Measurements from ENCODE around the gene RPA1. TPM values are rescaled to one million over a fixed set of nuclear protein-coding genes. Genes with fewer than 3 reads are reported as not detected.
A peak's percentile ranks its signal among the peaks of the same experiment; 100 is the strongest.

The RPA1 gene
- 100 to 1,000 TPM; 159 to 168 TPM for total RNA-seq

- CTCF ChIA-PET = interaction anchor here (0.9 to 1.4 kb wide), 6 partner anchors 9 to 464 kb away, joined by 3 to 4 read pairs (median 4); no protein-coding TSS in a partner anchor
- no peaks in the 10 kb centered on the region for H3K9me3 Mint-ChIP-seq
- H3K4me3 Mint-ChIP-seq = peak within 1 kb of the TSS; percentile 89
- POLR2A ChIA-PET = interaction anchor here (1.1 to 2.1 kb wide), 2 partner anchors 109 to 113 kb away, joined by 4 to 13 read pairs; no protein-coding TSS in a partner anchor
- H3K27ac Mint-ChIP-seq = peak within 1 kb of the TSS; percentile 83
- H3K27me3 Mint-ChIP-seq = no peaks in the 10 kb centered on the region
- H3K36me3 Mint-ChIP-seq = peaks cover 28% of the 10 kb centered on the region
- peaks cover 56% of the 10 kb centered on the region for H3K4me1 Mint-ChIP-seq (ENCODE audit: low read depth)
- intact Hi-C loops (cut with micrococcal nuclease) = loop anchor here (1.0 kb wide), 1 partner anchor 112 kb away; no protein-coding TSS in a partner anchor
- DNase-seq = peak; percentile 93
Measured at GRCh38 chr17:1829592-1830257, at the start of gene RPA1, which contains the start of gene SMYD4. Gene RPA1, plus strand, starts transcription at chr17:1830005. Its CDS starts 89 bp downstream, at chr17:1830094. Gene SMYD4, minus strand, starts transcription at chr17:1829902. Its CDS starts 1,908 bp downstream, at chr17:1827994.

DNA sequence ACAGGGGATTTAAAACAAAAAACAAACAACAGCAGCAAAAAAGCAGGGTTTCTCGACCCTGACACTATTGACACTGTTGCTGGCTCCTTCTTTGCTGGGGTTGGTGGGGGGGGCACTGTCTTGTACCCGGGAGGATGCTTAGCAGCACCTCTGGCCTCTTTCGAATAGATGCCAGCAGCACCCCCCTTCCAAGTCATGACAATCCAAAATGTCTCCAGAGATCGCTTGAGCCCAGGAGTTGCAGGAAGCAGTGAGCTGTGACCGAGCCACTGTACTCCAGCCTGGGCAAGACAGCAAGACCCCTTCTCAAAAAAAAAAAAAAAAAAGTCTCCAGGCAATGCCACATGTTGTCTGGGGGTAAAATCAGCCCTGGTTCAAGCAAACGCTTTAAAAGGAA lies 47.6 kb upstream of the RPA1 start:
- H3K36me3 Mint-ChIP-seq = peaks cover 43% of the 10 kb centered on the region
- no peak for DNase-seq
- intact Hi-C loops (cut with micrococcal nuclease) = no loop called here
- no peaks in the 10 kb centered on the region for H3K9me3 Mint-ChIP-seq
- H3K4me1 Mint-ChIP-seq (ENCODE audit: low read depth) = no peaks in the 10 kb centered on the region
- no peak overlapping the region for H3K4me3 Mint-ChIP-seq
- ChIA-PET CTCF (no interaction called here), POLR2A (no interaction called here)
- no peaks in the 10 kb centered on the region for H3K27me3 Mint-ChIP-seq
- H3K27ac Mint-ChIP-seq = no peak overlapping the region

DNA sequence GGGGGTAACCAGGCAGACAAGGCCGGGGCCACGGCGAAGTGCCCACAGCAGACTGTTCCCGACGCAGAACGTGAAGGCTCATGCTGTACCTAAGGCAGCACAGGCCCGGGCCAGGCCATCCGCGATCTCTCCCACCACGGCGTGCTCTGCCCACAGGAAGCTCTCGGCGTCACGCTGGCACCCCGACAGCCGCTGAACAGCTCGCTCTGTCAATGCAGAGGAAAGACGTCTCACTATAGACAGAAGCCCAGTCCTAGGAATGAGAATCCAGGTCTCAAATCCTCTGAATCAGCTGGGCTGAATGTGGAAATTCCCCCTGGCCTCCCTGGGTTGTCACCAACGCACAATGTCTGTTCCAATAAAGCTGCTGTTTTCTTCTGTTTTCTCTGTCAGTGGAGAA lies 46.5 kb upstream of the RPA1 start:
- H3K9me3 Mint-ChIP-seq = no peaks in the 10 kb centered on the region
- no peaks in the 10 kb centered on the region for H3K4me1 Mint-ChIP-seq (ENCODE audit: low read depth)
- no peak overlapping the region for H3K4me3 Mint-ChIP-seq
- POLR2A ChIA-PET = no interaction called here
- H3K27me3 Mint-ChIP-seq = no peaks in the 10 kb centered on the region
- CTCF ChIA-PET = interaction anchor here (0.8 to 3.1 kb wide), 4 partner anchors 32 to 67 kb away, joined by 3 to 17 read pairs (median 6); no protein-coding TSS in a partner anchor
- H3K27ac Mint-ChIP-seq = no peak overlapping the region
- peaks cover 41% of the 10 kb centered on the region for H3K36me3 Mint-ChIP-seq
- intact Hi-C loops (cut with micrococcal nuclease) = no loop called here
- DNase-seq = no peak

DNA sequence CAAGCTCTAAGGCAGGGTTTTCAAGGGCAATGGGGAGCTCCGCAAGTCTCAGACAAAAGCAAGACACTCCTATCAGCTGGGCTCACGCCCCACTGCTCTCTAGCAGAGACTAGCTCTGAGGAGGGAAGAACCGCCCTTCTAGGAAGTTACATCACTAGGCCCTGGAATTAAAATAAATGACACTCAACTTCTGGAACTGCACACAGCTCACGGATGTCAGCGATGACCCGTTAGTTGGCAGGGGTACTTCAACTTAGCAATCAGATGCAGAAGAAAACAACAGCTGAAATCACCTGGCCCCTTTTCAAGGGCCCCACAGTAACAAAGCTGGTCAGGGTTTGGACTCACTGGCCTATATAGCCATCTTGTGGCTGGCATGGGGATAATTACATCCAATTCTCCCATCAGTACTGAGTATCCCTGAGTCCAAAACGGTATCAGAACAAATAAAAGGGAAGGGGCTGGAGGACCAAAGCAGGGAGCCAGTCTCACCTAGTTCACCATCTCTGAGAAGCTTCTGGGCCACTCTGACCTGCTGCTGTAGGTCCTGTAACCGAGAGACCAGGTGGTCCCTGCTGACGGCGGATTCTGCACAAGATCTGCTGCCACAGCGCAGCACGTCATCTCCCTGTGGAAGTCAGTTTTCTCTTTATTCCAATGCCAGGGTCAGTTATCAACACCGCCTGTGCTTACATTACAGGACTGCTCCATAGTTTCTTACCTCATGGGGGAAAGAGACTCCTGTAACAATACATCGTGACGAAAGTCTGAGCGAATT lies 45.8 kb upstream of the RPA1 start:
- intact Hi-C loops (cut with micrococcal nuclease) = no loop called here
- Mint-ChIP-seq H3K4me1 (ENCODE audit: low read depth) (no peaks in the 10 kb centered on the region), H3K36me3 (peaks cover 41% of the 10 kb centered on the region), H3K27ac (no peak overlapping the region), H3K4me3 (no peak overlapping the region), H3K9me3 (no peaks in the 10 kb centered on the region), H3K27me3 (no peaks in the 10 kb centered on the region)
- POLR2A ChIA-PET = no interaction called here
- CTCF ChIA-PET = interaction anchor here (0.8 to 3.1 kb wide), 4 partner anchors 33 to 67 kb away, joined by 3 to 17 read pairs (median 6); no protein-coding TSS in a partner anchor
- DNase-seq = no peak

DNA sequence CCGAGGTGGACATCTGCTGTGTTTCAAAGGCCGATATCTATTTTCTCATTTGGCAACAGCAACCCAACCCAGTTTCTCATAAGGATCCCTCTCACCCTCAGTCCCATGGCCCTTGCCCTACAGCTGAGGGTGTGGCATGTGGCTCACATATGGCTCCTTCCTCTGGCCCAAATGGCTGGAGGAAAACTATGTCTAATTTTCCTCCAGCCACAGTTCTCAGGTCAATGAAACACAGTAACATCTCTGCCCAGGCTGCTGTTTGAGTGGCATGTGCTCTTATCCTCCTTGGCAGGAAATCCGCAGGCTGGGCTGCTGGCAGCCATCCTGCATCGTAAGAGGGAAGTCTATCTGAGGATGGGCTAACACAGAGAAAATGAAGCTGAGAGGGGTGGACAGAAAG lies 43.9 kb upstream of the RPA1 start:
- no peaks in the 10 kb centered on the region for H3K27me3 Mint-ChIP-seq
- H3K27ac Mint-ChIP-seq = no peak overlapping the region
- no peaks in the 10 kb centered on the region for H3K4me1 Mint-ChIP-seq (ENCODE audit: low read depth)
- intact Hi-C loops (cut with micrococcal nuclease) = no loop called here
- peaks cover 37% of the 10 kb centered on the region for H3K36me3 Mint-ChIP-seq
- CTCF ChIA-PET = interaction anchor here (3.1 kb wide), 1 partner anchor 64 kb away, joined by 17 read pairs; no protein-coding TSS in a partner anchor
- no peaks in the 10 kb centered on the region for H3K9me3 Mint-ChIP-seq
- no peak for DNase-seq
- no peak overlapping the region for H3K4me3 Mint-ChIP-seq
- POLR2A ChIA-PET = no interaction called here

DNA sequence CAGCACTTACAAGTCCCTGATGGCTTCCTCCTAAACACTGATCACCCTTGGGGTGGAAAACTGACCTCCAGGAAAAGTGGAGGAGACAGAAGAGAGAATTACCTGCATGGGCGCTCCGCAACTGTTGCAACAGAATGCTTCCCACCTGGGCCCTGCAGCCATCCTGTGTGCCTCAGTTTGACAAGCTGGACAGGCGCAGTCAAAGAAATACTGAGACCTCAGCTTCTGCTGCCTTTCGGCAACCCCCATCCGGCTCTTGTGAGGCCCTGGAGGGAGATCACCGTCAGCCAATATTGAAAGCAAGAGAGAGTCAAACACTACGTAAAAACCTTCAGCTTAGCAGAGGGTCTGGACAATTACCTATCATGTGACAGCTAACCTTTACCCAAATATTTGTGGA lies 43.1 kb upstream of the RPA1 start:
- Mint-ChIP-seq H3K4me3 (no peak overlapping the region), H3K4me1 (ENCODE audit: low read depth) (no peaks in the 10 kb centered on the region), H3K27ac (no peak overlapping the region), H3K9me3 (no peaks in the 10 kb centered on the region), H3K27me3 (no peaks in the 10 kb centered on the region), H3K36me3 (peaks cover 32% of the 10 kb centered on the region)
- no peak for DNase-seq
- ChIA-PET POLR2A (no interaction called here), CTCF (no interaction called here)
- intact Hi-C loops (cut with micrococcal nuclease) = no loop called here

DNA sequence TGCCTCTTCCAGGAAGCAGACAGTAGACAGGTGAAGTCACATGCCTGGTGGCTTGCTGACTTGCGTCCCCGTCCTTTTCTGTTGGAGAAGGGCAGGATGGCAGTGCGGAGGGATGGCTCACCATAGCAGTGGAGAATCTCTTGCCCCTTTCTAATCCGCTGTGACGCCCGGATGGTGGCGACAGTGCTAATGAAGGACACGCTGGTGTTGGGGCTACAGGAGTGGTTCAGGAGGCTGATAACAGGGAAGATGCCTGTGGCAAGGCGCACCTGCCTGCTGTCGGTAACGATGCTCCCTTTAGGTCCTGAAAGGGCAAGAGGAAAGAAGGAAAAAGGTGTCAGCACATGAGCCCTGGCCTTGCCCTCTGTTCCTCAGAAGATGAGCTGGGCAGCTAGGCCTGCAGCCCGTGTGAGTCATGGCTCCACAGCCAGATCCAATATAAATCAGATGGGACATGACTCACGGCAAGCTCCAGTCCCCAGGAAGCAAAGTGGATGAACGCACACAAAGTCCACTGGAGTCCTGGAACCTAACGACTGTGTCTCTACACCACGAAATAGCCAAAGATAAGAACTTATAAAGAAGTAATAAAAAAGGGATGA lies 42.4 kb upstream of the RPA1 start:
- Mint-ChIP-seq H3K27ac (no peak overlapping the region), H3K4me3 (no peak overlapping the region), H3K9me3 (no peaks in the 10 kb centered on the region), H3K4me1 (ENCODE audit: low read depth) (no peaks in the 10 kb centered on the region), H3K27me3 (no peaks in the 10 kb centered on the region), H3K36me3 (peaks cover 26% of the 10 kb centered on the region)
- no peak for DNase-seq
- intact Hi-C loops (cut with micrococcal nuclease) = no loop called here
- POLR2A ChIA-PET = no interaction called here
- CTCF ChIA-PET = no interaction called here

GRCh38 chr17:1789936-1790335 lies 39.9 kb upstream of the RPA1 start:
- POLR2A ChIA-PET = no interaction called here
- Mint-ChIP-seq H3K9me3 (no peaks in the 10 kb centered on the region), H3K36me3 (peaks cover 9% of the 10 kb centered on the region), H3K4me1 (ENCODE audit: low read depth) (no peaks in the 10 kb centered on the region), H3K27me3 (no peaks in the 10 kb centered on the region), H3K4me3 (no peak overlapping the region), H3K27ac (no peak overlapping the region)
- CTCF ChIA-PET = interaction anchor here (1.0 kb wide), 1 partner anchor 69 kb away, joined by 3 read pairs; no protein-coding TSS in a partner anchor
- no peak for DNase-seq
- intact Hi-C loops (cut with micrococcal nuclease) = no loop called here

GRCh38 chr17:1792495-1793446 lies 37.0 kb upstream of the RPA1 start:
- DNase-seq = no peak
- intact Hi-C loops (cut with micrococcal nuclease) = no loop called here
- Mint-ChIP-seq H3K27ac (no peak overlapping the region), H3K9me3 (no peaks in the 10 kb centered on the region), H3K4me1 (ENCODE audit: low read depth) (no peaks in the 10 kb centered on the region), H3K4me3 (no peak overlapping the region), H3K27me3 (no peaks in the 10 kb centered on the region), H3K36me3 (peaks cover 5% of the 10 kb centered on the region)
- ChIA-PET CTCF (interaction anchor here (0.5 kb wide), 1 partner anchor 262 kb away, joined by 3 read pairs; the partner anchor contains the start of gene HIC1), POLR2A (interaction anchor here (0.6 kb wide), 1 partner anchor 707 kb away, joined by 4 read pairs; no protein-coding TSS in a partner anchor)

GRCh38 chr17:1793447-1793806 lies 36.4 kb upstream of the RPA1 start:
- intact Hi-C loops (cut with micrococcal nuclease) = no loop called here
- POLR2A ChIA-PET = interaction anchor here (0.6 kb wide), 1 partner anchor 707 kb away, joined by 4 read pairs; no protein-coding TSS in a partner anchor
- DNase-seq = no peak

GRCh38 chr17:1796800-1797199 lies 33.0 kb upstream of the RPA1 start:
- H3K36me3 Mint-ChIP-seq = peaks cover 14% of the 10 kb centered on the region
- H3K4me1 Mint-ChIP-seq (ENCODE audit: low read depth) = no peaks in the 10 kb centered on the region
- intact Hi-C loops (cut with micrococcal nuclease) = no loop called here
- CTCF ChIA-PET = interaction anchor here (1.4 kb wide), 1 partner anchor 245 kb away, joined by 3 read pairs; the partner anchor contains the start of gene OVCA2
- no peak overlapping the region for H3K27ac Mint-ChIP-seq
- H3K27me3 Mint-ChIP-seq = no peaks in the 10 kb centered on the region
- POLR2A ChIA-PET = no interaction called here
- H3K4me3 Mint-ChIP-seq = no peak overlapping the region
- no peaks in the 10 kb centered on the region for H3K9me3 Mint-ChIP-seq
- DNase-seq = no peak

More at GRCh38 chr17:1793447-1793806, 36.4 kb upstream of the RPA1 start:
- H3K27me3 Mint-ChIP-seq = no peaks in the 10 kb centered on the region
- H3K36me3 Mint-ChIP-seq = peaks cover 5% of the 10 kb centered on the region
- no peaks in the 10 kb centered on the region for H3K4me1 Mint-ChIP-seq (ENCODE audit: low read depth)
- no peaks in the 10 kb centered on the region for H3K9me3 Mint-ChIP-seq
- H3K27ac Mint-ChIP-seq = no peak overlapping the region
- CTCF ChIA-PET = no interaction called here
- no peak overlapping the region for H3K4me3 Mint-ChIP-seq
